HFF-Myc (cell line): Measurements from ENCODE around the gene BRCA2.

ENCODE experiments used
- DNase-seq: peaks from one replicate; pipeline ENCODE4 v3.0.0-alpha.2; 2011; ENCODE audit warnings: low read depth; ENCODE audit errors: extremely low read depth
- H3K4me3 ChIP-seq: replicated peaks from 2 replicates; pipeline ENCODE4 v1.5.1; 2011; ENCODE audit warnings: low read depth, mild to moderate bottlenecking, control low read depth, low read length
- CTCF ChIP-seq: IDR thresholded peaks from 2 replicates; pipeline ENCODE4 v1.5.1; 2012; ENCODE audit warnings: mild to moderate bottlenecking, low read depth, low read length, control low read depth; ENCODE audit errors: missing control alignments

Gene BRCA2

DNA sequence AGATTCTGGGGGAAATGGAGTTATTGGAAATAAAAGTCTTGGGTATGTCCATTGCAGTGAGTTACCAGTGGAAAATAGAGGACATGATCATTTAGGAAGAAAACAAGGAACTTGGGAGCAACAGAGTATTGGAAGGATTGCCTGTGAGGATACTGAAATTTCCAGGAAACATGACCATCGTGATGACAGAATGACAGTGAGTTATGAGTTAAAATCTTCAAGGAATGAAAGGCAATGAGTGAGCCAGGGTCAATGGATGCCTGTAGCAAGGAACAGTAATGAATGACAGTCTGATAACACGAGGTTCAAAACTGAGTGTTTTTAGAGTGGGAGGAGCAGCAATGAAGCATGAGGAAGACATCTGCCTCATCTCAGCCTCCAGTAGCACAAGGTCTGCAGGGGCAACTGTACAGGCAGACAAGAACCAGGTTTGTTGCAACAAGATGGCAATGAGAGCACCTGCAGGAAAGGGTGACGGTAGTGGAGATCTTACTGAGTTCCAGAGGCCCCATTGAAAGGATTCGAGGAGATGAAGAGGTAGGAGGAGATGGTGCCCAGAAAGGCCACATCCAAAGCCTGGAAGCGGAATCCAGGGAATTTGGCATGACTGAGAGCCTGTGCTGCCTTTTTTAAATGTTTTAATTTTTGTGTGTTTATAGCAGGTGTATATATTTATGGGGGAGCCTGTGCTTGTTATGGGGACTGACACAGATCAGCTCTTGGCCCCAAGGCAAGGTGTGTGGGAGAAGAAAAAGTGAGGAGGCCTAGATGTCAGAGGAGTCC, 68.7 kb downstream of the BRCA2 start:
- DNase-seq, result no peak
- no peak for TF ChIP-seq CTCF

DNA sequence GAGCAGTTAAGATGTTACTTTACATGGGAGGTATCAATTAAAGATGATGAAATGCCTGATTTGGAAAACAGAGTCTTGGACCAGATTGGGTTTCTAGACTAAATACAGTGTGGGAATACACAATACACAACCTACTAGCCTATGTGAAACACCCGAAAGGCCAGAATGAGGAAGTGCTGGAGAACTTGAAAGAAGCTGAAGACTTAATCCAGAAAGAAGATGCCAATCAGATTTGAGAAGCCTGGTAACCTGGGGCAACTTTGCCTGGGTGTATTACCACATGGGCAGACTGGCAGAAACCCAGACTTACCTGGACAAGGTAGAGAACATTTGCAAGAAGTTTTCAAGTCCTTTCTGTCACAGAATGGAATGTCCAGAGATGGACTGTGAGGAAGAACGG, 69.4 kb downstream of the BRCA2 start:
- no peak overlapping the region for H3K4me3 ChIP-seq
- TF ChIP-seq CTCF, result no peak
- no peak for DNase-seq

More for the DNA sequence above, 68.7 kb downstream of the BRCA2 start:
- H3K4me3 ChIP-seq, result no peak overlapping the region

- TF ChIP-seq CTCF, result no peak
- no peak overlapping the region for H3K4me3 ChIP-seq
- DNase-seq, result no peak
Observed at GRCh38 chr13:32385410-32385809, 70.1 kb downstream of the BRCA2 start.

- TF ChIP-seq CTCF, result no peak
- H3K4me3 ChIP-seq, result no peak overlapping the region
- DNase-seq, result no peak
Observed at GRCh38 chr13:32390048-32390447, 74.7 kb downstream of the BRCA2 start.

- no peak overlapping the region for H3K4me3 ChIP-seq
- TF ChIP-seq CTCF, result no peak
- DNase-seq, result no peak
Observed at GRCh38 chr13:32390484-32390883, 75.2 kb downstream of the BRCA2 start.

DNA sequence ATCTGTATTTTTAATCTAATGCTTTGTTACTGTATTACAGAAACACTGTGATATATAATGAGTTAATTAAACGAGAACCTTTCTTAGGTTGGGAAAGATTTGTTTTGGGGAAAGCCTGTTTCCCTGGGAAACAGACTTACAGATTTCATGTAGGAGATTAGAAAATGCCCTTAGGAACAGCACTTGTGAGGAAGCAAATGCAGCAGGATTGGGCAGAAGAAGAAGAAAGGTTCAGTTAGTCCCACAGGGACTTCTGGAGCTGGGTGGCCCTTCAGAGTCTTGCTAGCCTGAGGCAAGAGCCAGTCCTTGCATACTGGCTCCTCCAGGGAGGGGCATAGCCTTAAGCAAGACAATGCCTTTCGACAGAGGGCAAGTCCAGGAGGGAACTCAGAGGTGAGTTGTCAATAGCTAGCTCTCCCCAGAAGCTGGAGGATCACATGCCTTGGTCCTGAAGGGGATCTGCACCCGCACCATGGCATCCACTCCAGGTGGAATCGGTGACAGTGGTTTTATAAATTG, 75.9 kb downstream of the BRCA2 start:
- H3K4me3 ChIP-seq, result no peak overlapping the region
- TF ChIP-seq CTCF, result no peak
- DNase-seq, result no peak
